PC-9 (cell line): Measurements from ENCODE around the gene ZNF598.

Experiments used
- EZH2 ChIP-seq: fragments of 200-600 bp; sonication (generic); IDR thresholded peaks from 2 replicates; pipeline ENCODE4 v1.8.0; 2017; ENCODE audit warnings: antibody characterized with exemption, low read depth
- TF ChIP-seq, protein P1 (sequence below): fragments of 200-600 bp; sonication (generic); conservative IDR thresholded peaks from 2 replicates; pipeline ENCODE4 v1.6.1; 2017; ENCODE audit warnings: mixed run types, antibody characterized with exemption, mild to moderate bottlenecking, moderate library complexity

DNA sequence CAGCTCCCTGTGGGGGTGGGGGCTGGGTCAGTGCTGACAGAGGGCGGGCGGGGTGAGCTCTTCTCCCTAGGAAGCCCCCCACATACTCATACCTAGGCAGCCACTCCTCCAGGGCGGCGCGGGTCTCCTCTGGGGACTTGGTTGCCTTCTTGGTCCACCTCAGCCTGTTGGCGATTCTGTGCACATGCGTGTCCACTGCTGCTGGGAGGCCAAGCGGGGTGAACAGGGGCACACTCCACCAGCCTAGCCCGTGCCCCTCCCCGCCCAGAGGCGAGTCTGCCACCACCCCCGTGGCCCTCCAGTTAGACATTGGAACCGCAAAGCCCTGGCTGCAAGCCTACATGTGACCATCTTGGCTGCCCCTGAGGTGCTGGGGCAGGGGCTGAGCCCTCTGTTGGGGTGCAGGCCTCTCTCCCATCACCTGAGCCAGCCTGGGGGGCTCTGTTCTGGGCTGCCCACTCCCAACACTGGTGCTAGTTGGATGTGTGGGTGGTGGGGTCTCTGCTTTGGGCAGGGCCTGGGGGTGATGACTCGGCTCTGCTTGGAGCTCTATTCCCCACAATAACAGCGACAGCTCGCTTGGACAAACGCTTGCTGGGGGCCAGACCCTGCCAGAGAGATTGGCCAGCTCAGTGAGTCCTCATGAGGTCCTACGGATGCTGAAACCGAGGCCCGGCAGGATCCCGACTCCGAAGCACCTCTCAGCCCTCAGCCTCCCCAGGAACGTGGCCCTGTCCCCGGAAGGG, 30.6 kb upstream of the ZNF598 start:
- TF ChIP-seq, protein P1, sequence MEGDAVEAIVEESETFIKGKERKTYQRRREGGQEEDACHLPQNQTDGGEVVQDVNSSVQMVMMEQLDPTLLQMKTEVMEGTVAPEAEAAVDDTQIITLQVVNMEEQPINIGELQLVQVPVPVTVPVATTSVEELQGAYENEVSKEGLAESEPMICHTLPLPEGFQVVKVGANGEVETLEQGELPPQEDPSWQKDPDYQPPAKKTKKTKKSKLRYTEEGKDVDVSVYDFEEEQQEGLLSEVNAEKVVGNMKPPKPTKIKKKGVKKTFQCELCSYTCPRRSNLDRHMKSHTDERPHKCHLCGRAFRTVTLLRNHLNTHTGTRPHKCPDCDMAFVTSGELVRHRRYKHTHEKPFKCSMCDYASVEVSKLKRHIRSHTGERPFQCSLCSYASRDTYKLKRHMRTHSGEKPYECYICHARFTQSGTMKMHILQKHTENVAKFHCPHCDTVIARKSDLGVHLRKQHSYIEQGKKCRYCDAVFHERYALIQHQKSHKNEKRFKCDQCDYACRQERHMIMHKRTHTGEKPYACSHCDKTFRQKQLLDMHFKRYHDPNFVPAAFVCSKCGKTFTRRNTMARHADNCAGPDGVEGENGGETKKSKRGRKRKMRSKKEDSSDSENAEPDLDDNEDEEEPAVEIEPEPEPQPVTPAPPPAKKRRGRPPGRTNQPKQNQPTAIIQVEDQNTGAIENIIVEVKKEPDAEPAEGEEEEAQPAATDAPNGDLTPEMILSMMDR = no peak
- no peak for TF ChIP-seq EZH2
